HFFc6 (cell line): ENCODE measurements around the gene PIK3AP1. TPM values are rescaled to one million over a fixed set of nuclear protein-coding genes. Genes with fewer than 3 reads are reported as not detected.

Experiments used
- DNase-seq: peaks from one replicate; pipeline ENCODE4 v3.0.0-alpha.2; 2018
- H3K27ac Mint-ChIP-seq: 2 replicates; pipeline ENCODE4 v1.8.0; 2020; ENCODE audit warnings: mild to moderate bottlenecking, mixed read lengths
- H3K27me3 Mint-ChIP-seq: 2 replicates; pipeline ENCODE4 v1.8.0; 2021; ENCODE audit warnings: mild to moderate bottlenecking, moderate library complexity, mixed read lengths; ENCODE audit not compliant: insufficient read depth
- H3K36me3 Mint-ChIP-seq: 2 replicates; pipeline ENCODE4 v1.8.0; 2021; ENCODE audit warnings: low read depth, mixed read lengths
- H3K4me1 Mint-ChIP-seq: 2 replicates; pipeline ENCODE4 v1.8.0; 2020; ENCODE audit warnings: low read depth, mixed read lengths
- H3K4me3 Mint-ChIP-seq: 2 replicates; pipeline ENCODE4 v1.8.0; 2020; ENCODE audit warnings: mild to moderate bottlenecking, moderate library complexity, mixed read lengths
- H3K9me3 Mint-ChIP-seq: 2 replicates; pipeline ENCODE4 v1.8.0; 2020; ENCODE audit warnings: mild to moderate bottlenecking, mixed read lengths
- long read RNA-seq: library from polyadenylated mRNA; unstranded; transcript quantifications from one replicate; pipeline ENCODE4 v2.0.0, GENCODE V29; 2019
- total RNA-seq, 6 experiments: library from RNA; stranded (reverse); fragmentation: NEBNext Ultra II Directional; extraction: Animal tissue kit (Norgen Biotek cat#: 25700); gene quantifications; 2 replicates in 1 of 6; 3 replicates in 5 of 6; pipeline ENCODE4 v1.2.3, GENCODE V29; 2021
- TF ChIP-seq, protein P1 (sequence below): fragments of 200-600 bp; sonication (generic); IDR thresholded peaks from 2 replicates; pipeline ENCODE4 v1.5.0; 2021; ENCODE audit warnings: antibody characterized with exemption, mild to moderate bottlenecking

Gene PIK3AP1
- total RNA-seq: under 1 TPM in 3 of 6 experiments, not detected in 3; 0.05 TPM
- long read RNA-seq: 0 reads

- no peak for DNase-seq
Measured at GRCh38 chr10:96720422-96721206, at the start of gene PIK3AP1. PIK3AP1 (minus strand) TSS chr10:96720514; CDS start chr10:96720394, 120 bp downstream.

DNA sequence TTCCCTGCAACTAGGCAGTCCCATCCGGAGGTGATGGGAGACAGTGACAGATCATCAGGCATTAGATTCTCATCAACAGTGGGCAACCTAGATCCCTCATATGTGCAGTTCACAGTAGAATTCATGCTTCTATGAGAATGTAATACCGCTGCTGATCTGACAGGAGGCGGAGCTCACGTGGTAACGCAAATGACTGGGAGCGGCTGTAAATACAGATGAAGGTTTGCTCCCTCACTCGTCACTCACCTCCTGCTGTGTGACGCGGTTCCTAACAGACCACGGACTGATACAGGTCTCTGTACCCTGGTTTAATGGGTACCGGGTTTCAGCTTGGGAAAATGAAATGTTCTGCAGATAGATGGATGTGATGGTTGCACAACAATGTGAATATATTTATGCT, 47.8 kb upstream of the PIK3AP1 start:
- H3K27ac Mint-ChIP-seq: no peak overlapping the region
- H3K36me3 Mint-ChIP-seq: peaks cover 10% of the 10 kb centered on the region
- no peak overlapping the region for H3K4me3 Mint-ChIP-seq
- TF ChIP-seq, protein P1, sequence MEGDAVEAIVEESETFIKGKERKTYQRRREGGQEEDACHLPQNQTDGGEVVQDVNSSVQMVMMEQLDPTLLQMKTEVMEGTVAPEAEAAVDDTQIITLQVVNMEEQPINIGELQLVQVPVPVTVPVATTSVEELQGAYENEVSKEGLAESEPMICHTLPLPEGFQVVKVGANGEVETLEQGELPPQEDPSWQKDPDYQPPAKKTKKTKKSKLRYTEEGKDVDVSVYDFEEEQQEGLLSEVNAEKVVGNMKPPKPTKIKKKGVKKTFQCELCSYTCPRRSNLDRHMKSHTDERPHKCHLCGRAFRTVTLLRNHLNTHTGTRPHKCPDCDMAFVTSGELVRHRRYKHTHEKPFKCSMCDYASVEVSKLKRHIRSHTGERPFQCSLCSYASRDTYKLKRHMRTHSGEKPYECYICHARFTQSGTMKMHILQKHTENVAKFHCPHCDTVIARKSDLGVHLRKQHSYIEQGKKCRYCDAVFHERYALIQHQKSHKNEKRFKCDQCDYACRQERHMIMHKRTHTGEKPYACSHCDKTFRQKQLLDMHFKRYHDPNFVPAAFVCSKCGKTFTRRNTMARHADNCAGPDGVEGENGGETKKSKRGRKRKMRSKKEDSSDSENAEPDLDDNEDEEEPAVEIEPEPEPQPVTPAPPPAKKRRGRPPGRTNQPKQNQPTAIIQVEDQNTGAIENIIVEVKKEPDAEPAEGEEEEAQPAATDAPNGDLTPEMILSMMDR: no peak
- peaks cover 11% of the 10 kb centered on the region for H3K9me3 Mint-ChIP-seq
- no peak for DNase-seq
- H3K4me1 Mint-ChIP-seq: no peaks in the 10 kb centered on the region
- peaks cover 8% of the 10 kb centered on the region for H3K27me3 Mint-ChIP-seq

More at GRCh38 chr10:96720422-96721206, at the start of gene PIK3AP1:
- TF ChIP-seq, protein P1: no peak
- Mint-ChIP-seq H3K27me3 (peaks cover 43% of the 10 kb centered on the region), H3K36me3 (no peaks in the 10 kb centered on the region), H3K27ac (no peak within 1 kb of the TSS), H3K9me3 (no peaks in the 10 kb centered on the region), H3K4me3 (peak within 1 kb of the TSS; percentile 85), H3K4me1 (peaks cover 9% of the 10 kb centered on the region)

DNA sequence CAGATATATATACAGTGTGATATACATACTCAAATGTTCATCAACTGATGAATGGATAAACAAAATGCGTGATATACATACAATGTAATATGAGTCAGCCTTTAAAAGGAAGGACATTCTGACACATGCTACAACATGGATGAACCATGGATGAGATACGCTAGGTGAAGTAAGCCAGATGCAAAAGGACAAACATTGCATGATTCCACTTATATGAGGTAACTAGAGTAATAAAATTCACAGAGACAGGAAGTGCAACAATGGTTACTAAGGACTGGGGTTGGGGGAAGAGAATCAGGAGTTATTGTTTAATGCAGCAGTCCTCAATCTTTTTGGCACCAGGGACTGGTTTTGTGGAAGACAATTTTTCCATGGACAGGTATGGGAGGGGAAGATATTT, 47.3 kb upstream of the PIK3AP1 start:
- no peak for DNase-seq
- Mint-ChIP-seq H3K9me3 (peaks cover 9% of the 10 kb centered on the region), H3K27me3 (peaks cover 11% of the 10 kb centered on the region), H3K4me1 (no peaks in the 10 kb centered on the region), H3K4me3 (no peak overlapping the region), H3K36me3 (peaks cover 8% of the 10 kb centered on the region), H3K27ac (no peak overlapping the region)
- TF ChIP-seq, protein P1: no peak

DNA sequence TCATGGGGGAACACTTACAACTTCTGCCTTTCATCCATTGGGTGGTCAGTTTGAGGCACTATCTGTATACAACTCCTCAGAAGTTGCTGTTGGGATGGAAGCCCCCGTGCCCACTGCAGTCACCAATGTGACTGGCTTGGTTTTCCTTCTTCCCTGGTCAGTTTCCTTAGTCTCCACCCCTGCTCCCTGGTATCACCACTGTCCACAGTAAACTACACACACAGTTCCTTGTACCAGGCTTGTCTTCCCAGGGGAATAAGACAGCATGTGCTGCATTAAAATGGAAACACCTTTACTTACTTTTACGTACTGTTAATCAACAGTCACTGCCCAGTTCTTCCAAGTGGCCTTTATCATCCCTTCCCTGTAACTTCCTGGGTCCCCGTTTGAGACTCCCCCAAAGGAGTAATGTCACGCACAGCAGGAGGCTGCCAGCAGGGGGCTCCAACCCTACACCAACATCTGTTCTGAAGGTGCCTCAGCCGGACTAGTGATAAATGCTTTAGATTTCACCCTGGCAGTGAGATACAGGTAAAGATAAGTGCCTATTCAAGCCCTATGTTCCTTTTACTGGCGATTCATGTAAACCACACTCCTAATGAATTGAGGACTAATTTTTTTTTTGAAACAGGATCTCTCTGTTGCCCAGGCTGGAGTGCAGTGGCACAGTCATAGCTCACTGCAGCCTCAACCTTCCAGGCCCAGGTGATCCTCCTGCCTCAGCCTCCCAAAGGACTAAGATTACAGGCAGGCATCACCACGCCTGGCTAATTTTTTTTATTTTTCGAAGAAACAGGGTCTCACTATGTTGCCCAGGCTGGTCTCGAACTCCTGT, 45.3 kb upstream of the PIK3AP1 start:
- H3K4me1 Mint-ChIP-seq: no peaks in the 10 kb centered on the region
- TF ChIP-seq, protein P1: peak; percentile 94
- no peak overlapping the region for H3K4me3 Mint-ChIP-seq
- H3K27me3 Mint-ChIP-seq: peaks cover 21% of the 10 kb centered on the region
- no peaks in the 10 kb centered on the region for H3K9me3 Mint-ChIP-seq
- DNase-seq: peak; percentile 43
- H3K36me3 Mint-ChIP-seq: no peaks in the 10 kb centered on the region
- H3K27ac Mint-ChIP-seq: no peak overlapping the region

GRCh38 chr10:96764425-96765060, 44.2 kb upstream of the PIK3AP1 start:
- H3K27ac Mint-ChIP-seq: no peak overlapping the region
- H3K9me3 Mint-ChIP-seq: no peaks in the 10 kb centered on the region
- no peaks in the 10 kb centered on the region for H3K4me1 Mint-ChIP-seq
- no peaks in the 10 kb centered on the region for H3K36me3 Mint-ChIP-seq
- H3K27me3 Mint-ChIP-seq: peaks cover 21% of the 10 kb centered on the region
- H3K4me3 Mint-ChIP-seq: no peak overlapping the region
- TF ChIP-seq, protein P1: no peak
- DNase-seq: no peak
